Heart left ventricle (tissue), 13 donors: ENCODE measurements around the gene NAPSA.

Source experiments
- POLR2A ChIP-seq, 2 donors: fragments of 450-650 bp; IDR thresholded peaks; one replicate each; pipeline ENCODE4 v1.6.1; 2017; ENCODE audit warnings: antibody characterized with exemption in 2 of 2, mild to moderate bottlenecking in 2 of 2, moderate library complexity in 2 of 2
- TF ChIP-seq, protein P1 (sequence below), 12 donors: fragments of 200-600 bp; sonication (generic) in 4 of 12; IDR thresholded peaks; one replicate each; pipeline versions ENCODE4 v1.5.0 to v1.8.0; 2018 to 2022; ENCODE audit warnings: antibody characterized with exemption in 12 of 12, mild to moderate bottlenecking in 5 of 12
- donor health status: ischemic (EF 13 %, LVEDD 7.1; RV severe dilation, severe dysfunction).
- donor health status: DM: no; HTN: yes; CAD: no.
- donor health status: DM: no; HTN: no; CAD: no.
- donor health status: ischemic (EF 25% LVEDD 6.9; RV normal size, moderate dysfunction).
- donor health status: ischemic (EF 25% LVEDD 5.7; RV mildly dilated, moderate dysfunction).
- donor health status: ischemic (EF 35%, LVEDD 5.7; RV mildly dilated, moderate dysfunction).
- donor health status: nonischemic (EF 11% LVEDD 7.7; RV severe dilation, severe dysfunction).
- donor health status: DM: yes; HTN: yes; CAD: no.
- donor health status: PGD.
- donor health status: ischemic (EF 29% LVEDD 5.4; RV normal size, mild dysfunction).
- donor health status: nonischemic (EF 23%, LVEDD 6.1; RV moderate dilation, normal function).

DNA sequence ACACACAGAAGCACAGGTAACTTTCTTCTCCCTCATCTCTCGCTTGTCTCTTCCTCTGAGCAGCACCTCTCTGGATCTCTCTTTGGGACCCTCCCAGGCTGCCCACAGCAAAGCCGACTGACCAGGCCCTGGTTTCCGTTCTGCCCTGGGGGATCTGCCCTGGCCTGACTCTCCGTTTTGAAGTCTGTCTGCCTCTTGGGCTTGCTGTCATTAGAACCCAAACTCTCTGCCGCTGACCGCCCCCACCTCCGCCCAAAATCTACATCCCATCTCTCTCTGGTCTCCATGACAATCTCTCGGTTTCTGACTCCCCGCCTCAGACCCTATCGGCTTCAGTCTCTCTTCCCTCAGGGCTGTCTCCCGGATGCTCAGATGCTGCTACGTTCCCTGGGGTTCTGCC, 43.2 kb downstream of the NAPSA start:
- TF ChIP-seq, protein P1, sequence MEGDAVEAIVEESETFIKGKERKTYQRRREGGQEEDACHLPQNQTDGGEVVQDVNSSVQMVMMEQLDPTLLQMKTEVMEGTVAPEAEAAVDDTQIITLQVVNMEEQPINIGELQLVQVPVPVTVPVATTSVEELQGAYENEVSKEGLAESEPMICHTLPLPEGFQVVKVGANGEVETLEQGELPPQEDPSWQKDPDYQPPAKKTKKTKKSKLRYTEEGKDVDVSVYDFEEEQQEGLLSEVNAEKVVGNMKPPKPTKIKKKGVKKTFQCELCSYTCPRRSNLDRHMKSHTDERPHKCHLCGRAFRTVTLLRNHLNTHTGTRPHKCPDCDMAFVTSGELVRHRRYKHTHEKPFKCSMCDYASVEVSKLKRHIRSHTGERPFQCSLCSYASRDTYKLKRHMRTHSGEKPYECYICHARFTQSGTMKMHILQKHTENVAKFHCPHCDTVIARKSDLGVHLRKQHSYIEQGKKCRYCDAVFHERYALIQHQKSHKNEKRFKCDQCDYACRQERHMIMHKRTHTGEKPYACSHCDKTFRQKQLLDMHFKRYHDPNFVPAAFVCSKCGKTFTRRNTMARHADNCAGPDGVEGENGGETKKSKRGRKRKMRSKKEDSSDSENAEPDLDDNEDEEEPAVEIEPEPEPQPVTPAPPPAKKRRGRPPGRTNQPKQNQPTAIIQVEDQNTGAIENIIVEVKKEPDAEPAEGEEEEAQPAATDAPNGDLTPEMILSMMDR (IDR thresholded peaks at IDR 0.05) = no peak
- TF ChIP-seq POLR2A (IDR thresholded peaks at IDR 0.05) = no peak
